ENCODE data around the gene PIP4K2C.
"Not testable (repeated sequence)": the region's sequence is repeated elsewhere in the genome, so short reads cannot be mapped to it uniquely, and the experiment has no call there.

Gene PIP4K2C

GRCh38 chr12:57583008-57583831 is 7.8 kb upstream of the PIP4K2C start:
- no peaks in the 10 kb centered on the region for H3K4me1 ChIP-seq (ENCODE audit: control insufficient read depth in 5 of 5, insufficient read depth in 5 of 5, low read length in 5 of 5)
- H3K9me3 ChIP-seq (ENCODE audit: control insufficient read depth in 5 of 5, low read length in 5 of 5), result no peaks in the 10 kb centered on the region
- H3K27ac ChIP-seq (ENCODE audit: low read depth, low read length), result no peak overlapping the region
- no peak overlapping the region for H3K9ac ChIP-seq (ENCODE audit: low read length in 5 of 5)
- no peaks in the 10 kb centered on the region for H3K36me3 ChIP-seq (ENCODE audit: control insufficient read depth in 5 of 5, insufficient read depth in 5 of 5, low read length in 5 of 5)
- H3K27me3 ChIP-seq (ENCODE audit: control insufficient read depth in 5 of 5, insufficient read depth in 4 of 5, low read length in 5 of 5), result peaks cover 0 to 11% (median 5%) of the 10 kb centered on the region in 5 donors
- H3K4me3 ChIP-seq (ENCODE audit: low read depth in 1 of 5, low read length in 5 of 5), result no peak overlapping the region

- Histone ChIP-seq H3K9ac (ENCODE audit: low read length in 5 of 5) (no peak overlapping the region), H3K27ac (ENCODE audit: low read depth, low read length) (no peak overlapping the region), H3K9me3 (ENCODE audit: control insufficient read depth in 5 of 5, low read length in 5 of 5) (no peaks in the 10 kb centered on the region), H3K4me3 (ENCODE audit: low read depth in 1 of 5, low read length in 5 of 5) (no peak overlapping the region), H3K27me3 (ENCODE audit: control insufficient read depth in 5 of 5, insufficient read depth in 4 of 5, low read length in 5 of 5) (peaks cover 0 to 12% (median 6%) of the 10 kb centered on the region in 5 donors), H3K36me3 (ENCODE audit: control insufficient read depth in 5 of 5, insufficient read depth in 5 of 5, low read length in 5 of 5) (no peaks in the 10 kb centered on the region), H3K4me1 (ENCODE audit: control insufficient read depth in 5 of 5, insufficient read depth in 5 of 5, low read length in 5 of 5) (no peaks in the 10 kb centered on the region)
Measured at GRCh38 chr12:57584050-57584449, 6.9 kb upstream of the PIP4K2C start.

- Histone ChIP-seq H3K27me3 (ENCODE audit: control insufficient read depth in 5 of 5, insufficient read depth in 4 of 5, low read length in 5 of 5) (peaks cover 0 to 12% (median 6%) of the 10 kb centered on the region in 5 donors), H3K9me3 (ENCODE audit: control insufficient read depth in 5 of 5, low read length in 5 of 5) (no peaks in the 10 kb centered on the region), H3K4me3 (ENCODE audit: low read depth in 1 of 5, low read length in 5 of 5) (no peak overlapping the region), H3K36me3 (ENCODE audit: control insufficient read depth in 5 of 5, insufficient read depth in 5 of 5, low read length in 5 of 5) (no peaks in the 10 kb centered on the region), H3K9ac (ENCODE audit: low read length in 5 of 5) (no peak overlapping the region), H3K4me1 (ENCODE audit: control insufficient read depth in 5 of 5, insufficient read depth in 5 of 5, low read length in 5 of 5) (no peaks in the 10 kb centered on the region), H3K27ac (ENCODE audit: low read depth, low read length) (no peak overlapping the region)
Measured at GRCh38 chr12:57584690-57585089, 6.3 kb upstream of the PIP4K2C start.

- Histone ChIP-seq H3K9ac (ENCODE audit: low read length in 5 of 5) (no peak overlapping the region), H3K27me3 (ENCODE audit: control insufficient read depth in 5 of 5, insufficient read depth in 4 of 5, low read length in 5 of 5) (peaks cover 0 to 12% (median 6%) of the 10 kb centered on the region in 5 donors), H3K9me3 (ENCODE audit: control insufficient read depth in 5 of 5, low read length in 5 of 5) (no peaks in the 10 kb centered on the region), H3K4me1 (ENCODE audit: control insufficient read depth in 5 of 5, insufficient read depth in 5 of 5, low read length in 5 of 5) (no peaks in the 10 kb centered on the region), H3K27ac (ENCODE audit: low read depth, low read length) (no peak overlapping the region), H3K36me3 (ENCODE audit: control insufficient read depth in 5 of 5, insufficient read depth in 5 of 5, low read length in 5 of 5) (no peaks in the 10 kb centered on the region), H3K4me3 (ENCODE audit: low read depth in 1 of 5, low read length in 5 of 5) (no peak overlapping the region)
Measured at GRCh38 chr12:57585156-57585555, 5.8 kb upstream of the PIP4K2C start.

- no peaks in the 10 kb centered on the region for H3K36me3 ChIP-seq (ENCODE audit: control insufficient read depth in 5 of 5, insufficient read depth in 5 of 5, low read length in 5 of 5)
- peaks cover 0 to 10% (median 6%) of the 10 kb centered on the region in 5 donors for H3K27me3 ChIP-seq (ENCODE audit: control insufficient read depth in 5 of 5, insufficient read depth in 4 of 5, low read length in 5 of 5)
- no peaks in the 10 kb centered on the region for H3K9me3 ChIP-seq (ENCODE audit: control insufficient read depth in 5 of 5, low read length in 5 of 5)
- H3K9ac ChIP-seq (ENCODE audit: low read length in 5 of 5), result no peak overlapping the region
- H3K4me3 ChIP-seq (ENCODE audit: low read depth in 1 of 5, low read length in 5 of 5), result no peak overlapping the region
- H3K27ac ChIP-seq (ENCODE audit: low read depth, low read length), result no peak overlapping the region
- H3K4me1 ChIP-seq (ENCODE audit: control insufficient read depth in 5 of 5, insufficient read depth in 5 of 5, low read length in 5 of 5), result peaks cover 2 to 8% (median 8%) of the 10 kb centered on the region in 5 donors
Measured at GRCh38 chr12:57586128-57586527, 4.9 kb upstream of the PIP4K2C start.

GRCh38 chr12:57586832-57587429 is 4.1 kb upstream of the PIP4K2C start:
- H3K36me3 ChIP-seq (ENCODE audit: control insufficient read depth in 5 of 5, insufficient read depth in 5 of 5, low read length in 5 of 5), result no peaks in the 10 kb centered on the region
- H3K27me3 ChIP-seq (ENCODE audit: control insufficient read depth in 5 of 5, insufficient read depth in 4 of 5, low read length in 5 of 5), result peaks cover 0 to 10% (median 3%) of the 10 kb centered on the region in 5 donors
- no peak overlapping the region for H3K27ac ChIP-seq (ENCODE audit: low read depth, low read length)
- no peaks in the 10 kb centered on the region for H3K9me3 ChIP-seq (ENCODE audit: control insufficient read depth in 5 of 5, low read length in 5 of 5)
- H3K4me3 ChIP-seq (ENCODE audit: low read depth in 1 of 5, low read length in 5 of 5), result no peak overlapping the region
- H3K4me1 ChIP-seq (ENCODE audit: control insufficient read depth in 5 of 5, insufficient read depth in 5 of 5, low read length in 5 of 5), result peaks cover 2 to 16% (median 16%) of the 10 kb centered on the region in 5 donors
- no peak overlapping the region for H3K9ac ChIP-seq (ENCODE audit: low read length in 5 of 5)

GRCh38 chr12:57588951-57589610 is 1.9 kb upstream of the PIP4K2C start:
- H3K27me3 ChIP-seq (ENCODE audit: control insufficient read depth in 5 of 5, insufficient read depth in 4 of 5, low read length in 5 of 5); H3K27ac ChIP-seq (ENCODE audit: low read depth, low read length); H3K9ac ChIP-seq (ENCODE audit: low read length in 5 of 5); H3K4me3 ChIP-seq (ENCODE audit: low read depth in 1 of 5, low read length in 5 of 5); H3K9me3 ChIP-seq (ENCODE audit: control insufficient read depth in 5 of 5, low read length in 5 of 5); H3K36me3 ChIP-seq (ENCODE audit: control insufficient read depth in 5 of 5, insufficient read depth in 5 of 5, low read length in 5 of 5): not testable (repeated sequence)
- peaks cover 2 to 18% (median 17%) of the 10 kb centered on the region in 5 donors for H3K4me1 ChIP-seq (ENCODE audit: control insufficient read depth in 5 of 5, insufficient read depth in 5 of 5, low read length in 5 of 5)

- no peak overlapping the region for H3K27ac ChIP-seq (ENCODE audit: low read depth, low read length)
- peak overlapping the region in 4 of 5 donors; percentile 37 to 87 (median 76) for H3K9ac ChIP-seq (ENCODE audit: low read length in 5 of 5)
- peaks cover 0 to 6% (median 3%) of the 10 kb centered on the region in 5 donors for H3K27me3 ChIP-seq (ENCODE audit: control insufficient read depth in 5 of 5, insufficient read depth in 4 of 5, low read length in 5 of 5)
- H3K36me3 ChIP-seq (ENCODE audit: control insufficient read depth in 5 of 5, insufficient read depth in 5 of 5, low read length in 5 of 5), result peaks cover 0 to under 1% (median 0%) of the 10 kb centered on the region in 5 donors
- no peaks in the 10 kb centered on the region for H3K9me3 ChIP-seq (ENCODE audit: control insufficient read depth in 5 of 5, low read length in 5 of 5)
- H3K4me1 ChIP-seq (ENCODE audit: control insufficient read depth in 5 of 5, insufficient read depth in 5 of 5, low read length in 5 of 5), result peaks cover 2 to 18% (median 17%) of the 10 kb centered on the region in 5 donors
- peak overlapping the region; percentile 65 to 92 (median 85) for H3K4me3 ChIP-seq (ENCODE audit: low read depth in 1 of 5, low read length in 5 of 5)
Measured at GRCh38 chr12:57590479-57590863, 521 bp upstream of the PIP4K2C start.

GRCh38 chr12:57591782-57592325 is 862 bp downstream of the PIP4K2C start:
- no peaks in the 10 kb centered on the region for H3K9me3 ChIP-seq (ENCODE audit: control insufficient read depth in 5 of 5, low read length in 5 of 5)
- peak overlapping the region; percentile 74 to 92 (median 85) for H3K4me3 ChIP-seq (ENCODE audit: low read depth in 1 of 5, low read length in 5 of 5)
- peaks cover 2 to 18% (median 17%) of the 10 kb centered on the region in 5 donors for H3K4me1 ChIP-seq (ENCODE audit: control insufficient read depth in 5 of 5, insufficient read depth in 5 of 5, low read length in 5 of 5)
- H3K36me3 ChIP-seq (ENCODE audit: control insufficient read depth in 5 of 5, insufficient read depth in 5 of 5, low read length in 5 of 5), result peaks cover 0 to 10% (median 4%) of the 10 kb centered on the region in 5 donors
- H3K9ac ChIP-seq (ENCODE audit: low read length in 5 of 5), result peak overlapping the region in 4 of 5 donors; percentile 37 to 87 (median 76)
- H3K27me3 ChIP-seq (ENCODE audit: control insufficient read depth in 5 of 5, insufficient read depth in 4 of 5, low read length in 5 of 5), result peaks cover 0 to 6% (median 2%) of the 10 kb centered on the region in 5 donors
- H3K27ac ChIP-seq (ENCODE audit: low read depth, low read length), result no peak overlapping the region
